Progenitor cell of endocrine pancreas (in vitro differentiated cells): ENCODE data around the gene CCDC28B. TPM values are rescaled to one million over a fixed set of nuclear protein-coding genes. Genes with fewer than 3 reads are reported as not detected.
"Not testable (repeated sequence)": the region's sequence is repeated elsewhere in the genome, so short reads cannot be mapped to it uniquely, and the experiment has no call there.

Experiments used
- DNase-seq: peaks from one replicate; pipeline ENCODE4 v3.0.0; 2021; ENCODE audit warnings: low spot score; ENCODE audit not compliant: unreplicated experiment
- H3K27ac Mint-ChIP-seq: 2 replicates; pipeline ENCODE4 v1.8.0; 2021; ENCODE audit warnings: mild to moderate bottlenecking, moderate library complexity, mixed read lengths
- H3K27me3 Mint-ChIP-seq: 2 replicates; pipeline ENCODE4 v1.8.0; 2021; ENCODE audit warnings: mixed read lengths
- H3K36me3 Mint-ChIP-seq: 2 replicates; pipeline ENCODE4 v1.8.0; 2022; ENCODE audit warnings: mixed read lengths; ENCODE audit not compliant: insufficient read depth
- H3K4me1 Mint-ChIP-seq: 2 replicates; pipeline ENCODE4 v1.8.0; 2021; ENCODE audit warnings: low read depth, mixed read lengths
- H3K4me3 Mint-ChIP-seq: 2 replicates; pipeline ENCODE4 v1.8.0; 2021; ENCODE audit warnings: low read depth, mild to moderate bottlenecking, moderate library complexity, mixed read lengths
- H3K9me3 Mint-ChIP-seq: 2 replicates; pipeline ENCODE4 v1.8.0; 2021; ENCODE audit warnings: low read depth, mixed read lengths
- long read RNA-seq: library from polyadenylated mRNA; unstranded; transcript quantifications from one replicate; pipeline ENCODE4 v2.0.0, GENCODE V29; 2020
- total RNA-seq: library from RNA; stranded (reverse); gene quantifications from 2 replicates; pipeline ENCODE4 v1.2.1, GENCODE V29; 2021
- TF ChIP-seq, protein P1 (sequence below): fragments of 200-600 bp; sonication (generic); IDR thresholded peaks from one replicate; pipeline ENCODE4 v1.5.0; 2021; ENCODE audit warnings: antibody characterized with exemption, mild to moderate bottlenecking; ENCODE audit not compliant: unreplicated experiment

The CCDC28B gene
- total RNA-seq: 15.5 and 16.5 TPM in 2 replicates
- long read RNA-seq, partial matches to known transcripts: 1 of 6 reads
- long read RNA-seq, other reads (novel, unspliced or antisense): 3 of 6 reads

DNA sequence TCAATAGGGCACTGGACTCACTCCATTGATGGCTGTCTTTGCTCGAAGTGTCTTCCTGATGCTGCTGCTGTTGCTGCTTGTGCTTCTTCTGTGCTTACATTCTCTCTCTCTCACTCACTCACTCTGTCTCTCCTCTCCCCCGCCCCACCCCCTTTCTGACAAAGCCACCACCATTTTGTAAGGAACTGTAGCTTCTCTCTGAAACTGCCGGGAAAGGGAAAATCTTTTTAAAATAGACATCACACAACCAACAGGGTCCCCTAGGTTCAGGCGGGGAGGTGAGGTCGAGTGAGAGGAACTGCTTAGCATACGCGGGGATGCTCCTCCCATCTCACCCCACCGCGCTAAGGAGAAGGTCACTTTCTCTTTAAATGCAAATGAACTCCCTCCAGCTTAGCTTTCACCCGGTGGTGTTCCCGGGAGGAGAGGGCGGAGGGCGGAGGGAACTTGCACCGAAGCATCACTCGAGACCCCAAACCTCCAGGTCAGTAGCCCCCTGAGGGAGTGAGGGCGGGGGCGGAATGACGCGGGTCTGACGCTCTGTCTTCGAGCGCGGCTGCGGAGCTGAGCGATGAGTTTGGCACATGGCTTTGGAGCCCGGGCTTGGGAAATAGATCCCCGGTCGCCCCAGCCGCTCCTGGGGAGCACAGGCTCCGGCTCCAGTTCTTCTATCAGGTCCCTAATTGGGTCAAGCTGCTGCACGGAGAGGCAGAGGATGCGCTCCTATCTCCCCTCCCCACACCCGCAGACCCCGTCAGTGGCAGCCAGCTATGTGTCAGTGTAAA, at the start of gene CCDC28B:
Gene CCDC28B, plus strand, starts transcription at position 370 of the 785 bp plus-strand sequence. CDS start 1,341 bp downstream, outside the sequence.
- Mint-ChIP-seq H3K36me3 (peaks cover 3% of the 10 kb centered on the region), H3K27ac (peak within 1 kb of the TSS; percentile 71), H3K27me3 (no peaks in the 10 kb centered on the region), H3K9me3 (no peaks in the 10 kb centered on the region), H3K4me3 (peak within 1 kb of the TSS; percentile 84), H3K4me1 (peaks cover 14% of the 10 kb centered on the region)
- no peak for DNase-seq
- TF ChIP-seq, protein P1, sequence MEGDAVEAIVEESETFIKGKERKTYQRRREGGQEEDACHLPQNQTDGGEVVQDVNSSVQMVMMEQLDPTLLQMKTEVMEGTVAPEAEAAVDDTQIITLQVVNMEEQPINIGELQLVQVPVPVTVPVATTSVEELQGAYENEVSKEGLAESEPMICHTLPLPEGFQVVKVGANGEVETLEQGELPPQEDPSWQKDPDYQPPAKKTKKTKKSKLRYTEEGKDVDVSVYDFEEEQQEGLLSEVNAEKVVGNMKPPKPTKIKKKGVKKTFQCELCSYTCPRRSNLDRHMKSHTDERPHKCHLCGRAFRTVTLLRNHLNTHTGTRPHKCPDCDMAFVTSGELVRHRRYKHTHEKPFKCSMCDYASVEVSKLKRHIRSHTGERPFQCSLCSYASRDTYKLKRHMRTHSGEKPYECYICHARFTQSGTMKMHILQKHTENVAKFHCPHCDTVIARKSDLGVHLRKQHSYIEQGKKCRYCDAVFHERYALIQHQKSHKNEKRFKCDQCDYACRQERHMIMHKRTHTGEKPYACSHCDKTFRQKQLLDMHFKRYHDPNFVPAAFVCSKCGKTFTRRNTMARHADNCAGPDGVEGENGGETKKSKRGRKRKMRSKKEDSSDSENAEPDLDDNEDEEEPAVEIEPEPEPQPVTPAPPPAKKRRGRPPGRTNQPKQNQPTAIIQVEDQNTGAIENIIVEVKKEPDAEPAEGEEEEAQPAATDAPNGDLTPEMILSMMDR: no peak

DNA sequence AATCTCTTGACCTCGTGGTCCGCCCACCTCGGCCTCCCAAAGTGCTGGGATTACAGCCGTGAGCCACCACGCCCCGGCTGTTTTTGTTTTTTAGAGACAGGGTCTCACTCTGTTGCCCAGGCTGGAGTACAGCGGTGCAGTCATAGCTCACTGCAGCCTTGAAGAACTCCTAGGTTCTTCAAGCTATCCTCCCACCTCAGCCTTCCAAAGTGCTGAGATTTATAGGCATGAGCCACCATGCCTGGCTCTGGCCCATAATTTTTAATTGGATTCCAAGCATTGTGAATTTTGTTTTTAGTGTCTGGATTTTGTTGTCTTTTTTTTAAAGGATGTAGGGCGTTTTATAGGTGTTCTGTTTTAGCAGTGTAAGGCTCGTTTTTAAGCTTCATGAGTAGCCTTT, 49.5 kb upstream of the CCDC28B start:
- no peak for DNase-seq
- Mint-ChIP-seq H3K9me3 (no peaks in the 10 kb centered on the region), H3K27me3 (no peaks in the 10 kb centered on the region), H3K27ac (peak overlapping the region; percentile 81), H3K36me3 (peaks cover 10% of the 10 kb centered on the region), H3K4me3 (no peak overlapping the region), H3K4me1 (no peaks in the 10 kb centered on the region)
- TF ChIP-seq, protein P1: no peak

DNA sequence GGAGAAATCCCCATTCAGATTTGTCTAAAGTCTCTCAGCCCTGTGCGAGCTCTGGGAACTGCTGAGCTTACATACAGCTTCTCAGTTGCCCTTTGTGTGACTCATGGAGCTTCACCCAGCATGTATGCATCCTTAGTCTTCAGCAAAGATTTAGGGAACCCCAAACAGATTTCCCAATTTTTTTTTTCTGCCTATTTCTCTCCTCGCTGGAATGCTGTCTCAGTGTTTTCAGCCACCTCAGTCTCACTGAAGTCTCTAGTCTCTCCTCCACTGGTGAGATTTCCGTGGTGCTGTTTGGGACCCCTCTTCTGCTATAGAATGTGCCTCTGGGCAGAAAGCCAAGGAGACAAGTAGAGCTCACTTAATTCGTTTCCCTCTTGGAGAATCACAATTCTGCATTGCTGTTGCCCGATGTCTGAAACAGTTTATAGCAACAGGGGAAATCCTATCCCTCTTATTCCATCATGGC, 49.0 kb upstream of the CCDC28B start:
- H3K4me3 Mint-ChIP-seq: no peak overlapping the region
- peaks cover 15% of the 10 kb centered on the region for H3K36me3 Mint-ChIP-seq
- TF ChIP-seq, protein P1: no peak
- H3K4me1 Mint-ChIP-seq: no peaks in the 10 kb centered on the region
- no peaks in the 10 kb centered on the region for H3K9me3 Mint-ChIP-seq
- no peaks in the 10 kb centered on the region for H3K27me3 Mint-ChIP-seq
- peak overlapping the region; percentile 18 for H3K27ac Mint-ChIP-seq
- no peak for DNase-seq

DNA sequence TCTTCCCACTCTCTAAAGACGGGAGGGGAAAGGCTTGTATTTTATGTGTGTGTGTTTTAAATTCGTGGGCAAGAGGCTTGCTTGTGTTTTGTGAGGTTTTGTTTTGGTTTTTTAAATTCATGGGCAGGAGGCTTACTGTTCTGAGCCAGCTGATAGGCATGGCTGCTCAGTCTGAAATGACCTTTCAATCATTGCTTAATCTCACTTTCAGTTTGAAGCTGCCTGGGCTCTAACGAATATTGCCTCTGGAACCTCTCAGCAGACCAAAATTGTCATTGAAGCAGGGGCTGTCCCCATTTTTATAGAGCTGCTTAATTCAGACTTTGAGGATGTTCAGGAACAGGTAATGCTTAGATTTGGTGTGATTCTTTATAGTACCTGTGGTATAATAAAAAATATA, 41.2 kb upstream of the CCDC28B start:
- no peak for DNase-seq
- H3K4me1 Mint-ChIP-seq: no peaks in the 10 kb centered on the region
- TF ChIP-seq, protein P1: no peak
- H3K9me3 Mint-ChIP-seq: no peaks in the 10 kb centered on the region
- peaks cover 33% of the 10 kb centered on the region for H3K36me3 Mint-ChIP-seq
- H3K4me3 Mint-ChIP-seq: no peak overlapping the region
- H3K27me3 Mint-ChIP-seq: no peaks in the 10 kb centered on the region
- no peak overlapping the region for H3K27ac Mint-ChIP-seq

DNA sequence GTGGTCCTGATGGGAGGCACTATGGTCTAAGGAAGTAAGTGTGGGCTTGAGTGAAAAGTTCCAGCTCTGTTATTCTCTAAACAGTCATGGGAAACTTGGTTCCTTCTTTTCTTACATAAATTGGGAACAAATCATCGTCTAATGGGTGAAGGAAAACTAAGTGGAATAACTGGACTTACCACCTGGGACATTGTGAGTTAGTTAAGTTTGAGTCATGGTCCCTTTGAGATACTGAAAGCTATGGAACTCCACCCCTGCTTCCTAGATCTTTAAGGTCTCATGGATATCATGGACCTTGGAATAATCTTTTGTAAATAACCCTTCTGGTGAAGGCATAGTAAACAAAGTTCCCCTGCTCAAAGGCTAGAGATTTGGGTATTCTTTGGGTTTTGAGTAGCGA, 37.0 kb upstream of the CCDC28B start:
- Mint-ChIP-seq H3K9me3 (no peaks in the 10 kb centered on the region), H3K27ac (no peak overlapping the region), H3K4me1 (no peaks in the 10 kb centered on the region), H3K4me3 (no peak overlapping the region), H3K36me3 (peaks cover 31% of the 10 kb centered on the region), H3K27me3 (no peaks in the 10 kb centered on the region)
- TF ChIP-seq, protein P1: no peak
- no peak for DNase-seq

DNA sequence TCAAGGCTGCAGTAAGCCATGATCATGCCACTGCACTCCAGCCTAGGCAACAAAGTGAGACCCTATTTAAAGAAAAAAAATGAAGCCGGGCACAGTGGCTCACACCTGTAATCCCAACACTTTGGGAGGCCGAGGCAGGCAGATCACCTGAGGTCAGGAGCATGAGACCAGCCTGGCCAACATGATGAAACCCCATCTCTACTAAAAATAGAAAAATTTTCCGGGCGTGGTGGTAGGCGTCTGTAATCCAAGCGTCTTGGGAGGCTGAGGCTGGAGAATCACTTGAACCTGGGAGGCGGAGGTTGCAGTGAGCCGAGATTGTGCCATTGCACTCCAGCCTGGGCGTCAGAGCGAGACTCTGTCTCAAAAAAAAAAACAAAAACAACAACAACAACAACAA, 34.8 kb upstream of the CCDC28B start:
- H3K4me1 Mint-ChIP-seq, H3K9me3 Mint-ChIP-seq, DNase-seq, H3K27ac Mint-ChIP-seq, H3K27me3 Mint-ChIP-seq, H3K4me3 Mint-ChIP-seq: not testable (repeated sequence)
- H3K36me3 Mint-ChIP-seq: peaks cover 30% of the 10 kb centered on the region
